ENCODE measurements around the gene SPDYE4.

DNA sequence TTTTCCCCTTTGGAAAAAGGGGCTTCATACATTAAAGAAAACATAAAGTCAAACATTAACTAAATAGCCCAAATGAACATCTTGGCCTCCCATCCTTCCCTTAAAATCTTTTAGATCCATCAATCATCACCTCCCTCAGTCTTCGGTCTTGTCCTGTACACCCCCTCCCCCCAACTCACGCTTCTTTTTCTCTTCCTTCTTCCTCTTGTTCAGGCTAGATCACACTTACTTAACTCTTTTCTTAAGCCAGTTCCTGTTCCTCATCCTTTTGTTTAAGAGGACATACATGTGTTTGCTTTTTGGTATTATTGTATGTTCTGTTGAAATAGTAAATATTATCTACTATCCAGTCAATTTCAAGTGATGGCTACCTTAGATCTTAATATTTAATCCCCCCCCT is 35.3 kb upstream of the SPDYE4 start:
- TF ChIP-seq CTCF (IDR thresholded peaks at IDR 0.05) = no peak
- no peak for TF ChIP-seq POLR2A (IDR thresholded peaks at IDR 0.05)
